Astrocyte (in vitro differentiated cells and primary cell): ENCODE data around the gene RAB8B. TPM values are rescaled to one million over a fixed set of nuclear protein-coding genes. Genes with fewer than 3 reads are reported as not detected.

Source experiments
- DNase-seq: peaks from one replicate; pipeline ENCODE4 v3.0.0-alpha.2; 2010; ENCODE audit warnings: low read depth
- FAIRE-seq: peaks from 2 replicates; lab custom pipeline; 2011; peaks lifted over from hg19 to GRCh38; lab: Jason Lieb, UNC
- H2AFZ ChIP-seq: 2 replicates; pipeline ENCODE4 v1.6.0; 2012; ENCODE audit warnings: low read depth, low read length, inconsistent platforms
- H3K27ac ChIP-seq: 2 replicates; pipeline ENCODE4 v1.5.1; 2011; ENCODE audit warnings: low read depth, low read length, inconsistent platforms
- H3K27me3 ChIP-seq: 2 replicates; pipeline ENCODE4 v1.6.0; 2011; ENCODE audit warnings: low read length, inconsistent platforms; ENCODE audit not compliant: insufficient read depth
- H3K36me3 ChIP-seq: 2 replicates; pipeline ENCODE4 v1.5.1; 2011; ENCODE audit warnings: low read length, inconsistent platforms; ENCODE audit not compliant: insufficient read depth
- H3K4me1 ChIP-seq: 2 replicates; pipeline ENCODE4 v1.5.1; 2011; ENCODE audit warnings: low read length, inconsistent platforms; ENCODE audit not compliant: insufficient read depth
- H3K4me2 ChIP-seq: 2 replicates; pipeline ENCODE4 v1.6.0; 2012; ENCODE audit warnings: low read length, inconsistent platforms
- H3K4me3 ChIP-seq: 2 replicates; pipeline ENCODE4 v1.5.1; 2011; ENCODE audit warnings: low read depth, mild to moderate bottlenecking, low read length, inconsistent platforms; ENCODE audit not compliant: insufficient read depth
- H3K79me2 ChIP-seq: 2 replicates; pipeline ENCODE4 v1.6.0; 2012; ENCODE audit warnings: mild to moderate bottlenecking, low read length, inconsistent platforms; ENCODE audit not compliant: insufficient read depth
- H3K9ac ChIP-seq: 2 replicates; pipeline ENCODE4 v1.6.0; 2012; ENCODE audit warnings: mild to moderate bottlenecking, low read length, inconsistent platforms
- H3K9me3 ChIP-seq: 2 replicates; pipeline ENCODE4 v1.5.1; 2012; ENCODE audit warnings: low read depth, mild to moderate bottlenecking, low read length, inconsistent platforms; ENCODE audit not compliant: insufficient read depth
- H4K20me1 ChIP-seq: 2 replicates; pipeline ENCODE4 v1.6.0; 2012; ENCODE audit warnings: low read length, inconsistent platforms; ENCODE audit not compliant: insufficient read depth
- H3K27ac Mint-ChIP-seq: one replicate; pipeline ENCODE4 v1.8.0; 2021; ENCODE audit warnings: mild to moderate bottlenecking, mixed read lengths; ENCODE audit not compliant: unreplicated experiment
- H3K27me3 Mint-ChIP-seq: one replicate; pipeline ENCODE4 v1.8.0; 2021; ENCODE audit warnings: low read depth, mixed read lengths; ENCODE audit not compliant: unreplicated experiment
- H3K36me3 Mint-ChIP-seq: one replicate; pipeline ENCODE4 v1.8.0; 2021; ENCODE audit warnings: low read depth, mixed read lengths; ENCODE audit not compliant: unreplicated experiment
- H3K4me1 Mint-ChIP-seq: one replicate; pipeline ENCODE4 v1.8.0; 2021; ENCODE audit warnings: low read depth, mixed read lengths; ENCODE audit not compliant: unreplicated experiment
- H3K4me3 Mint-ChIP-seq: one replicate; pipeline ENCODE4 v1.8.0; 2021; ENCODE audit warnings: mild to moderate bottlenecking, moderate library complexity, mixed read lengths; ENCODE audit not compliant: unreplicated experiment
- H3K9me3 Mint-ChIP-seq: one replicate; pipeline ENCODE4 v1.8.0; 2021; ENCODE audit warnings: mild to moderate bottlenecking, mixed read lengths; ENCODE audit not compliant: unreplicated experiment
- CTCF ChIP-seq: IDR thresholded peaks from 2 replicates; pipeline ENCODE4 v1.5.1; 2011; ENCODE audit warnings: low read depth, mild to moderate bottlenecking, inconsistent platforms, low read length, moderate library complexity; ENCODE audit not compliant: insufficient read depth
- EZH2 ChIP-seq: IDR thresholded peaks from 2 replicates; pipeline ENCODE4 v1.6.1; 2012; ENCODE audit warnings: mild to moderate bottlenecking, low read length, inconsistent platforms; ENCODE audit not compliant: insufficient read depth
- total RNA-seq: library from RNA; stranded (reverse); gene quantifications from 2 replicates; pipeline ENCODE4 v1.2.1, GENCODE V29; 2021

Gene RAB8B
- total RNA-seq, 1 donor from 2014 or later: 49.3 TPM

GRCh38 chr15:63288778-63289378, 99.5 kb downstream of the RAB8B start:
- H4K20me1 ChIP-seq: no peaks in the 10 kb centered on the region
- H3K4me1 Mint-ChIP-seq: peaks cover 24% of the 10 kb centered on the region
- peaks cover 3% of the 10 kb centered on the region for H3K36me3 ChIP-seq
- H3K4me3 Mint-ChIP-seq: no peak overlapping the region
- H3K9ac ChIP-seq: peak overlapping the region; percentile 10
- H3K27me3 ChIP-seq: no peaks in the 10 kb centered on the region
- H3K79me2 ChIP-seq: no peaks in the 10 kb centered on the region
- H3K36me3 Mint-ChIP-seq: peaks cover 6% of the 10 kb centered on the region
- no peak for DNase-seq
- no peaks in the 10 kb centered on the region for H3K9me3 Mint-ChIP-seq
- FAIRE-seq: peak; percentile 78
- peaks cover 25% of the 10 kb centered on the region for H3K4me1 ChIP-seq
- no peaks in the 10 kb centered on the region for H3K9me3 ChIP-seq
- no peak overlapping the region for H3K27ac Mint-ChIP-seq
- TF ChIP-seq EZH2 (no peak), CTCF (peak; percentile 77)
- no peak overlapping the region for H3K4me3 ChIP-seq
- peak overlapping the region; percentile 21 for H3K27ac ChIP-seq
- no peak overlapping the region for H2AFZ ChIP-seq
- no peak overlapping the region for H3K4me2 ChIP-seq
- H3K27me3 Mint-ChIP-seq: no peaks in the 10 kb centered on the region

GRCh38 chr15:63291507-63291906, 102.1 kb downstream of the RAB8B start:
- H3K4me1 Mint-ChIP-seq: peaks cover 24% of the 10 kb centered on the region
- no peaks in the 10 kb centered on the region for H3K27me3 ChIP-seq
- peak overlapping the region; percentile 60 for H3K4me3 Mint-ChIP-seq
- peak overlapping the region; percentile 95 for H3K27ac ChIP-seq
- peaks cover 12% of the 10 kb centered on the region for H3K36me3 Mint-ChIP-seq
- H3K27me3 Mint-ChIP-seq: no peaks in the 10 kb centered on the region
- no peaks in the 10 kb centered on the region for H4K20me1 ChIP-seq
- peak overlapping the region; percentile 80 for H3K27ac Mint-ChIP-seq
- H3K79me2 ChIP-seq: no peaks in the 10 kb centered on the region
- H3K9me3 Mint-ChIP-seq: no peaks in the 10 kb centered on the region
- peak overlapping the region; percentile 47 for H3K4me2 ChIP-seq
- peak overlapping the region; percentile 68 for H3K9ac ChIP-seq
- H3K36me3 ChIP-seq: no peaks in the 10 kb centered on the region
- FAIRE-seq: peak; percentile 100
- DNase-seq: peak; percentile 90
- H3K4me3 ChIP-seq: no peak overlapping the region
- no peaks in the 10 kb centered on the region for H3K9me3 ChIP-seq
- peaks cover 25% of the 10 kb centered on the region for H3K4me1 ChIP-seq
- TF ChIP-seq EZH2 (no peak), CTCF (no peak)
- H2AFZ ChIP-seq: no peak overlapping the region

GRCh38 chr15:63292241-63292640, 102.8 kb downstream of the RAB8B start:
- Histone ChIP-seq H3K79me2 (no peaks in the 10 kb centered on the region), H3K36me3 (no peaks in the 10 kb centered on the region), H4K20me1 (no peaks in the 10 kb centered on the region), H3K4me3 (no peak overlapping the region), H3K27me3 (no peaks in the 10 kb centered on the region), H3K9ac (peak overlapping the region; percentile 42), H2AFZ (no peak overlapping the region), H3K4me2 (peak overlapping the region; percentile 47), H3K27ac (peak overlapping the region; percentile 95), H3K4me1 (peaks cover 20% of the 10 kb centered on the region), H3K9me3 (no peaks in the 10 kb centered on the region)
- DNase-seq (no peak), FAIRE-seq (peak; percentile 17)
- TF ChIP-seq CTCF (no peak), EZH2 (no peak)
- H3K4me3 Mint-ChIP-seq: no peak overlapping the region
- no peak overlapping the region for H3K27ac Mint-ChIP-seq
- no peaks in the 10 kb centered on the region for H3K9me3 Mint-ChIP-seq
- peaks cover 19% of the 10 kb centered on the region for H3K4me1 Mint-ChIP-seq
- peaks cover 14% of the 10 kb centered on the region for H3K36me3 Mint-ChIP-seq
- no peaks in the 10 kb centered on the region for H3K27me3 Mint-ChIP-seq
